Measurements from ENCODE around the gene EIF1AD.
"Not testable (repeated sequence)": the region's sequence is repeated elsewhere in the genome, so short reads cannot be mapped to it uniquely, and the experiment has no call there.

Gene EIF1AD

GRCh38 chr11:65965986-65966762 lies 35.8 kb downstream of the EIF1AD start:
- DNase-seq = no peak

DNA sequence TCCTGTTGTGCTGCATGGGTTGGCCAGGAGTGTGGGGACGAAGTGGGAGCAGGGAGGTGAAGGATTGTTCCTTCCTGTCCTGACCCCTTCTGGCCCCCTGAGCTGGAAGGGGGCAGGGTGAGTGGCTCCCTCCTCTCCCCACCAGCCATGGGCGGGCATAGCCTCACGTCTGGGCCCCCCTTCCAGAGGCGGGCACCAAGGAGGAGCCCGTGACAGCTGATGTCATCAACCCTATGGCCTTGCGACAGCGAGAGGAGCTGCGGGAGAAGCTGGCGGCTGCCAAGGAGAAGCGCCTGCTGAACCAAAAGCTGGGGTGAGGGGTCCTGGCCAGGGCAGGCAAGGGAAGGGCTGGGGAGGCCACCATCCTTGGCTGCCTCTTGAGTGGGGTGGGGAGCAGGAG lies 37.1 kb downstream of the EIF1AD start:
- no peak for DNase-seq

DNA sequence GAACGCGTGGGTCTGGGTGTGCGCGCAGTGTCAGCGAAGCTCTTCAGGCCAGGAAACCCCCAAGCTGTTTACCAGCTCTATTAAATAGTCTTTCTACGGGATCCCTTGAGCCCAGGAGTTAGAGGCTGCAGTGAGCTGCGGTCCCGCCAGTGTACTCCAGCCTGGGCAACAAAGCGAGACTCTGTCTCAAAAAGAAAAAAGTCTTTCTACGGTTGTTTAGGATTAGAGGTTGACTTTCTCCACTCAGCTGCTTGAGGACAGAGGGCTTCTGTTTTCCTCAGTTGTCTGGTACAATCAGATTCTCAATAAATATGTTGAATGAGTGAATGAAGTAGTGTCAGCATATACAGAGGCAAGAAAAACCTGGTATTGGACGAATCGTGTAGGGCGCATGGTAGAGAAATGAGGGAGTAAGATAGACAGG lies 39.8 kb downstream of the EIF1AD start:
- DNase-seq = no peak

- DNase-seq = peak; percentile 94
Measured at GRCh38 chr11:65961267-65962140, 40.5 kb downstream of the EIF1AD start, which contains the start of gene SART1. Gene SART1, plus strand, starts transcription at chr11:65961734. Its CDS starts 47 bp downstream, at chr11:65961781.

DNA sequence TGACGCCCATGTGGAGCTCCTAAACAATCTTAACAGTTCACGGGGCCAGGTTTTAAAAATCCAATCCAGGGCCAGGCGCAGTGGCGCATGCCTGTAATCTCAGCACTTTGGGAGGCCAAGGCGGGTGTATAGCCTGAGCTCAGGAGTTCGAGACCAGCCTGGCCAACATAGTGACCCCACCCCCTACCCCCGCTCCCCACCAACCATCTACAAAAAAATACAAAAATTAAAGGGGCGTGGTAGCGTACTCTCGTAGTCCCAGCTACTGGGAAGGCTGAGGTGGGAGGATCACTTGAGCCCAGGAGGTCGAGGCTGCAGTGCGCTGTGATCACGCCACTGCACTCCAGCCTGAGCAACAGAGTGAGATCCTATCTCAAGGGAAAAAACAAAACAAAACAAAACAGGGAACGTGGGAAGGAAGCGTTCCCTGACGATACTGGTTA lies 41.1 kb downstream of the EIF1AD start:
- no peak for DNase-seq

- no peak for DNase-seq
Measured at GRCh38 chr11:65958774-65959420, 43.1 kb downstream of the EIF1AD start.

DNA sequence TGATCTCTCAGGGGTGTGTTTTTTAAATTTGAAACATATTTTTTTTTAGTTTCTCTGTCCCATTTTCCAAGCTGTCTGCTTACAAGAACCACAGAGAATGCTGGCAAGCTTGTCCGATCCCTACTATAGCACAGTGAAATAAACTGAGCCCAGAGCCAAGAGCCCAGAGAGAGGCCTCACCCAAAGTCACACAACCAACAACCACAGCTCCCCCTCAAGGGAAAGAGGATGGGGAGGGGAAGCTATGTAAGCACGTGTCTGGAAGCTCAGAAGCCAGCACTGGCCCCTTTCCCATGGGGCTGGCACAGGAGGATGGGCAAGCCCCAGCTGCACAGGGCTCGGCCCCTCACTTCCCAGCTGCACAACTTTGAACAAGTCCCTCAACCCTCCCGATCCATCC lies 43.7 kb downstream of the EIF1AD start:
- no peak for DNase-seq

DNA sequence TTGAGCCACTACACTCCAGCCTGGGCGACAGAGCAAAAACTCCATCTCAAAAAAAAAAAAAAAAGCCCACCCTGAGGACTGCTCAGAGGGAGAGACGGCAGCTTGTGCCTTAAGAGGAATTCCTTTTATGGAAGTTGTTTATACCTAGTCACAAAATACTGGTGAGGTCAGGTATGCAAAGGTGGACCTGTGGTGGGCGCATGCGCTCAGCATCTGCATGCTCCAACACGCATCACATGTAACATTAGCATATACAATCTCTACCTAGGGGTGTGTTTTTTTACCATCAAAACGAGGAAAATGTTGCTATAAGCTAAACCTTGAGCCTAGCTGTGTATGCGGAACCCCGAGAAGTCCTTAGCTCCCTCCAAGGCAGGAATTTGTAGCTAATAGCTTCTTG lies 47.2 kb downstream of the EIF1AD start:
- no peak for DNase-seq

GRCh38 chr11:65953471-65953870 lies 48.5 kb downstream of the EIF1AD start:
- no peak for DNase-seq

- no peak for DNase-seq
Measured at GRCh38 chr11:65952052-65952521, 49.9 kb downstream of the EIF1AD start.

GRCh38 chr11:65951641-65952040 lies 50.3 kb downstream of the EIF1AD start:
- DNase-seq = not testable (repeated sequence)

DNA sequence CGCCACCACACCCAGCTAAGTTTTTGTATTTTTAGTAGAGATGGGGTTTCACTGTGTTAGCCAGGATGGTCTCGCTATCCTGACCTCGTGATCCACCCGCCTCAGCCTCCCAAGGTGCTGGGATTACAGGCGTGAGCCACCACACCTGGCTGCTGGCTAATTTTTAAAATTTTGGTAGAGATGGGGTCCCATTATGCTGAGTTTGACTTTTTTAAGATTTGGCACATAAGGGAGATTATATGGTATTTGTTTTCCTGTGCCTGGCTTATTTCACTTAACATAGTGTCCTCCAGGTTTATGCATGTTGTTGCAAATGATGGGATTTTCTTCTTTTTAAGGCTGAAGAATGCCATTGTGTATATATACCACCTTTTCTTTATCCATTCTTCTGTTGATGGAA lies 51.2 kb downstream of the EIF1AD start:
- not testable (repeated sequence) for DNase-seq

DNA sequence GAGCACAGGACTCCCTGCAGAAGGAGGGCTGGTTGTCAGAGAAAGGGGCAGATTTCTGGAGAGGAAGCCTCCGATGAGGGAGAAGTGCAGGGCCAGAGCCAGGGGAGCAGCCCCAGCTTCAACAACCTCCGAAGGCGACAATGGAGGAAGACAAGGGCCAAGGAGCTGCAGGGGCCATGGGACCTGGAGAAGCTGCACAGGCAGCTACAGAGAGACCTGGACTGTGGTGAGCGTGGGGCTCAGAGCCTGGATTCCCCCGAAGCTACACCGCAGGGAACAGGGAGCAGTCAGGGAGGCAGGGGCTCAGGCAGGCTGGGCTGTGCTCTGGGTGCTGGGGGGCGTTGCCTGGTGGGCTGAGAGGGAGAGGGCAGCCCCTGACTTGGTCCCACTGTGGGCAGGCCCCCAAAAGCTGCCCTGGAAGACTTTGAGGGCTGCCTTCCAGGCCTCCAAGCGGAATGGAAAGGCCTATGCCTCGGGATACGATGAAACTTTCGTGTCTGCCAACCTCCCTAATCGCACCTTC lies 54.3 kb downstream of the EIF1AD start:
- DNase-seq = no peak

- no peak for DNase-seq
Measured at GRCh38 chr11:65947133-65947532, 54.8 kb downstream of the EIF1AD start.

DNA sequence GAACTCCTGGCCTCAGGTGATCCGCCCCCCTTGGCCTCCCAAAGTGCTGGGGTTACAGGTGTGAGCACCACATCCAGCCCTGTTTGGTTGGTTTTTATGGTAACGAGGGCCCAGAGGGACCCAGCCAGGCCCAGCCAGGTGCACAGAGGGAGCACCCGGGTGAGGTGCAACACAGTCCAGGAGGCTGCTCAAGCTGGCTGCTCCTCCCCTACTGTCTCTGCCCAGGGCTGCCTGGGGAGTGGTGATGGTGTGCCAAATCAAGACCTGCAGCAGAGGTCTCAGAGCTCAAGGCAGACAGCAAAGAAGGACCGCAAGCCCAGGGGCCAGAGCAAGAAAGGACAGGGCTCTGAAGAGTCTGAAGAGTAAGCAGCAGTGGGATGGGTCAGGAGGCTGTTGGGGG lies 55.3 kb downstream of the EIF1AD start:
- no peak for DNase-seq

All from NCI-H2029 treated with DMSO at 0.1 percent for 48 hours (cell line).